ENCODE measurements around the gene SETD5.
A peak's percentile ranks its signal among the peaks of the same experiment; 100 is the strongest.

SETD5 gene

DNA sequence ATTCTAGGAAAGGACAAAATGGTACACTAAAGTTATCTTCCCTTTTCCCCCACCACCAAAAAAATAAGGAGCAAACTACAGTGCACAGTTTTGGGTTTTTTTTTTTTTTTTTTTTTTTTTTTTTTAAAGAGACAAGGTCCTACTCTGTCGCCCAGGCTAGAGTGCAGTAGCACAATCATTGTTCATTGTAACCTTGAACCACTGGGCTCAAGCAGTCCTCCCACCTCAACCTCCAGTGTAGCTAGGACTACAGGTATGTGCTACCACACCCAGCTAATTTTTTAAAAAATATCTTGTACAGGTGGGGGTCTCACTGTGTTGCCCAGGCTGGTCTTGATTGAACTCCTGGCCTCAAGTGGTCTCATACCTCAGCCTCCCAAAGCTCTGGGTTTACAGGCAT, 14.9 kb downstream of the SETD5 start:
- DNase-seq = no peak

- DNase-seq = no peak
These were observed 17.4 kb downstream of the SETD5 start for GRCh38 chr3:9414826-9415225.

DNA sequence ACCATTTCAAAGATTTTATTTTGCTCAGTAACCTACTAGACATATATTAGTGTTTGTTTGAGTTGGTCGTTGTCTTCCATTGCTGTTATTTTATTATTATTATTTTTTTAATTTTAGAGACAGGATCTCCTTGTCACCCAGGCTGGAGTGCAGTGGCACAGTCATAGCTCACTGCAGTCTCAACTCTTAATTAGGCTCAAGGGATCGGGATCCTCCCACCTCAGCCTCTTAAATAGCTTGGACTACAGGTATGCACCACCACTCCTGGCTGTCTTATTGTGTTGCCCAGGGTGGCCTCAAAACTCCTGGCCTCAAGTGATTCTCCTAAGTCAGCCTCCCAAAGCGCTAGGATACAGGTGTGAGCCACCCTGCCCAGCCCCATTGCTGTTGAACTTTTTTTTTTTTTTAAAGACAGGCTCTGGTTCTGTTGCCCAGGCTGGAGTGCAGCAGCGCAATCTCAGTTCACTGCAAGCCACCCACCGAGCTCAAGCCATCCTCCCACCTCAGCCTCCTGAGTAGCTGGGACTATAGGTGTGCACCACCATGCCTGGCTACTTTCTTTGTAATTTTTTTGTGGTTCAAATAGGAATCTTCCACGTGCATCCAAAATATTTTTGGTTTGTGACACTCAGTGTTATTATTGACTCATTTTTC, 18.2 kb downstream of the SETD5 start:
- no peak for DNase-seq

GRCh38 chr3:9416139-9416780, 18.8 kb downstream of the SETD5 start:
- no peak for DNase-seq

- no peak for DNase-seq
These were observed 23.6 kb downstream of the SETD5 start for GRCh38 chr3:9420850-9421549.

DNA sequence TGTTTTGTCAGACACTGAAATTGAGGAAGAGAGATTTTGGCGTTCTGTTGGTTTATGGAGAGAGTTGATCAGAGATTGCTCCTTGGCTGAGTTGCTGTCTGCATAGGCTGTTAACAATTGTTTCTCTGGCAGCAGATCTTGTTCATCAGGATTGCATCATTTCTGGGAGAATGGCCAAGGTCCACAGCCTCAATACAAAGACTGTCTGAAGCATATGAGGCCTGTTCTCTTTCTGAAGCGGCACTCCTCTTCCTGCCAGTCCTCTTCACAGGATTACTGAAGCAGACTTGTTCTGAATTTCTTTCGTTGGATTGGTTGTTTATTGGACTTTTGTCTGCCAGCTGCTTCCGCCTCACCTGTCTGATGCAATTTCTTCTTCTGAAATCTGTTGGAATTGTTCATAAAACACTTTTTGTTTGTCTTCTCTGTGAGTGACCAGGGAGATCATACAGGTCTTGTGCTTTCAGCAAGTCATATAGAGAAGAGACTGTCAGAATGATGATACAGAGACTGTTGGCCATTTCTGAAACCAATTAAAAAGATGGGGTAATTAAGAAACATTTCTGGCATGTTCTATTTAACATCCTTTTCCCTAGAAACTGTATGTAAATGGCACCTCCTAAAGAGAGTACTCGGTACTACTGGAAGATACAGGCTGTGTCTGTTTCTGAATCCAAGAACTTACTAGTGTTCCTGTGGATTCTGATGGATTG, 25.5 kb downstream of the SETD5 start:
- peak; percentile 95 for DNase-seq

DNA sequence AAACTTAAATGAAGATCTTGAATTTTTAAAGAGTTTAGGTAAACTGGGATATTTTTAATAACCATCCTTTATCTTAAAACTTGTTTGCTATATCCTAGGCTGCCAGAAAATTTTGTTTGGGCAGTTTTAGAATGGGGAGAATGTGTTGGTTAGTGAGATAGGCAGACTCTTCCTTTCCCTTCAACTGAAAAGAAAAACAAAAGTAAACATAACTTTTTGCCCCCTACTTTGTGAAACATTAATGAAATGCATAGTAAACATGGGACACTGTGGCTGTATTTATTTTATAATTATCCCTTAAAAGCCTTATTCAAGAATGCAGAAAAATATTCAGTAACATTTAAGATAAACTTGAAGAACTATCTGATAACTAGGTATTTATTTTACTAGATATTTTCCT, 31.0 kb downstream of the SETD5 start:
- no peak for DNase-seq

GRCh38 chr3:9430733-9431132, 33.3 kb downstream of the SETD5 start:
- DNase-seq = no peak

DNA sequence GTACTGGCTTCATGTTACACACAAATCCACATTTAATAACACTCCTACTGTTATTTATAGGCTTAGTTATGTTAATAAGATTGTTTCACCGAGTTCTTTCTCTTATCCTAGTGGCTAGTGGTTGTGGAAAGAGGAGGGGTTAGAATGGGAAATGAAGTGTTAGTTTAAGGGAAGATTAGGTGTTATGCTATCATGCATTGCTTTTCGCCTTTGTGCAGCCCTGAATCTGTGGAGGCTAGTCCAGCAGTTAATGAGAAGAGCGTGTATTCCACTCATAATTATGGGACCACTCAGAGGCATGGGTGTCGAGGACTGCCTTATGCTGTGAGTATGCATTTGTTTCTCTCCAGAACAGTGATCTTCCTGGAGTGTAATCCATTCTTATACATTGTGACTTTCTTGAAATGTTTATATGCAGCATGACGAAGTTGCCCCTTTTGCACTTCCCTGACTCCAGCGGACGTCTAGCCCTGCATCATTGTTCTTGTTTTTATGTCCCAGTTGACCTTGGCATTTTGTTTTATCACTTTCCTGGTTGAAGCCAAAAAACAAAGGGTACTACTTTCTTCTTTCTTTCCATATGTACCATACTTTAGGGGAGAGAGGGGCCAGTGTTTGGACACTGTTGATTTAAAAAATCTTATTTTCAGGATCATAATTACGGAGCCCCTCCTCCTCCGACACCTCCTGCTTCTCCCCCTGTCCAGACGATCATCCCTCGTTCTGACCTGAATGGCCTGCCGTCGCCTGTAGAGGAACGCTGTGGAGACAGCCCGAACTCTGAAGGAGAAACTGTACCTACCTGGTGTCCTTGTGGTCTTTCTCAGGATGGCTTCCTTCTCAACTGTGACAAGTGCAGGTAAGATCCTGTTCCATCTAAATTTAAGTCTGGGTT, 36.5 kb downstream of the SETD5 start:
- no peak for DNase-seq

DNA sequence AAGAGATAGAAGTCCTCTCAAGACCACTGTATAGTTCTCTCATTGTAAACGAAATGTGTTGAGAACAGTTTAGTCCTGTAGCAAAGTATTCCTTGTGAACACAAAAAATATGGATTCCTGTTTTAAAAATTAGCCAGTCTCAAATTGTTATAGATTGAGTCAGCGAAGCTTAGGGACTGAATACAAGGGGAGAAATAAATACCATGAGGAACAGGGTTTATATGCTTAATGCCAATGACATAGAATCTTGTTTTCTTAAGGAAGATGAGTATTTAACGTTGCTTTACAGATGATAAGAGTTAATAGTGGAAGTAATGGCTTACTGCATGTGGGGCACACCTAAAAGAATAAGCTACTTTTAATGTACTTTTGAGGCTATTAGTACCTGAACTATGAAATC, 37.9 kb downstream of the SETD5 start:
- no peak for DNase-seq

DNA sequence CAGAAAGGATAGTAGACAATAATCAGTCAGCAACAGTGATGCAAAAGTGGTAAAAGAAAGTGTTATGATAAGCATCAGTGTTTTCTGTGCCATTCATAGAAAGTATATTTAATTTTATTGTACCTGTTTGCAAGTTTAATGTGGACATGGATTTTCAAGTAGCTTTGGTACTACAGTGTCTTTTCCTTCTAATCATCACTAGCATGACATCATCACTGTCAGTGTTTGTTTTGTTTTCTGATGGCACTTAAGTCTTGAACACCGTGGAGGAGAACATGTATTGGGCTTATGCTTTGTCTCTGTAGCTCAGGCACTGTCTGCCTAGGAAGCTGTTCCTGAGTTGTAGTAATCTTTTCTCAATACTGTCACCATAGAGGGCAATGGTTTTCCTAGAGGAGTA, 41.9 kb downstream of the SETD5 start:
- no peak for DNase-seq

GRCh38 chr3:9441501-9442221, 44.2 kb downstream of the SETD5 start:
- DNase-seq = no peak

DNA sequence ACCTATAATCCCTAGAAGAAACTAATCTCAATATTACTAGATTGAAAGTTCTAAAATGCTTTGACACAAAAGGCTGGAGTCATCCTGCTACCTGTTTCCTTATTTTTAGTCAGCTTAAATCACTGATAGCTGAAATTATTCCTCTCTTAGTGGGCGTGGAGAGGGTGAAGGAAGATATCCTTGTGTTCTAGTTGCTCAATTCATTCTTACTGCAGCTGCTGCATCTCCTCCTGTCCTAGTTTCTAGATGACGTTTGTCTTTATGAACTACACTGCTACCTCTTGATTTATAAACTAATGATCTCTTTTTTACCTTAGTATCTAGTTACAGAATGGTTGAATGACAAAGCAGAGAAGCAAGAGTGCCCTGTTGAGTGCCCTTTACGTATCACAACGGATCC, 50.7 kb downstream of the SETD5 start:
- no peak for DNase-seq

GRCh38 chr3:9448643-9449042, 51.2 kb downstream of the SETD5 start:
- DNase-seq = no peak

- DNase-seq = no peak
These were observed 52.7 kb downstream of the SETD5 start for GRCh38 chr3:9450126-9450525.

GRCh38 chr3:9450991-9451390, 53.6 kb downstream of the SETD5 start:
- no peak for DNase-seq

GRCh38 chr3:9452417-9452816, 55.0 kb downstream of the SETD5 start:
- DNase-seq = no peak

DNA sequence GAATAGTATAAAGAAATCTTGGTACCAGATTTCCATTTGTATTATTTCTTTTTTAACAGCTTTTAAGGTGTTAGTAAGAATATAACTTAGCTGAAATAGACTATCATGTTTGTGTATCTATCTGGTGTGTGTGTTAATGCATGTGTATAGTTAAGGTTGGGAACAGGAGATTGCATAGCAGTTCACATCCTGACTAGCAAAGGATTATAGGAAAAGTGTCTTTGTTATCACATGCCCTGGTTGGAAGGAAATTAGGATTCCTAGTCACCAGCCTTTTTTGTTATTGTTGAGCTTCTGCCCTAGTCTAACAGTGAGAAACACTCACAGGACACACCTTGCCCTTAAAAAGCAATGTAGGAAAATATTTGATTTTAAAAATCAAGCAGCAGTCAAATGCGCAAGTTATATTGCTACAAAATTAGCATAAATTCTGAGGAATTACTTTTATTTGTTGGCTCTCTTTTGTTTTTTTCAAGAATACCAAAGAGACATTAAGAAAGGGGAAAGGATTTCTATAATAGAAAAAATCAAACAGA, 58.2 kb downstream of the SETD5 start:
- no peak for DNase-seq

- DNase-seq = no peak
These were observed 70.0 kb downstream of the SETD5 start for GRCh38 chr3:9467451-9467850.

- DNase-seq = no peak
These were observed 71.0 kb downstream of the SETD5 start for GRCh38 chr3:9468460-9468859.

GRCh38 chr3:9469986-9470385, 72.6 kb downstream of the SETD5 start:
- DNase-seq = no peak

Measured in eye (tissue), 1 donor.